Renal cortical epithelial cell (primary cell): ENCODE measurements around the gene CBS. TPM values are rescaled to one million over a fixed set of nuclear protein-coding genes. Genes with fewer than 3 reads are reported as not detected.
"Not testable (repeated sequence)": the region's sequence is repeated elsewhere in the genome, so short reads cannot be mapped to it uniquely, and the experiment has no call there.

ENCODE experiments used
- DNase-seq: peaks from one replicate; pipeline ENCODE4 v3.0.0-alpha.2; 2011; ENCODE audit warnings: low read depth
- total RNA-seq: library from RNA; depleted of rRNA; stranded (reverse); fragments of >200 nt; gene quantifications from 2 replicates; pipeline ENCODE4 v1.2.3, GENCODE V29; 2014

Gene CBS
- total RNA-seq, 1 donor from 2014 or later, result 90.7 TPM

DNA sequence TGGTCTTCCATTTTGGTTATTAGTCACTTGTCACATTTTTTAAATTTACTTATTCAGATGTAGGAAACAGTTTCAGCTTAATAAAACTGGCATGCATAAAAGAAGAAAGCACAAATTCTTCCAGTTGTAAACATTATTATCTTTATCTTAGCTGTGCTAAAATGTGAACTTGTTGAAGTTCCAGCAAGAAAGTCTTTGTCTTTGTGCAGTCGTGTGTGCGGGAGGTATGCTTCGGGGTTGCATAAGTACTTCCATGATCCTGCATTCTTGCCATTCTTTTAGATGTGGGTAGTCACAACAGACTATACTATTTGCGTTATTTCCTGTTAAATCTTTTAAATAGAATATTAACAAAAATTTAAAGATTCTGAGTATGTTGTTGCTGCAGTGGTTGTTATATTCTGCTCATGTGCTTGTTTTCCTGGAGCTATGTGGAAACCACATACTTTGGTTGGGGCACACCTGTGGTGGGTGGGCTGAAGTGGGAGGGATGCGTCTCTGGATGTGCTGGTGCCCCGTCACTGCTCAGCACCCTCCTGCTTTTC is 49.9 kb downstream of the CBS start:
- peak; percentile 98 for DNase-seq

DNA sequence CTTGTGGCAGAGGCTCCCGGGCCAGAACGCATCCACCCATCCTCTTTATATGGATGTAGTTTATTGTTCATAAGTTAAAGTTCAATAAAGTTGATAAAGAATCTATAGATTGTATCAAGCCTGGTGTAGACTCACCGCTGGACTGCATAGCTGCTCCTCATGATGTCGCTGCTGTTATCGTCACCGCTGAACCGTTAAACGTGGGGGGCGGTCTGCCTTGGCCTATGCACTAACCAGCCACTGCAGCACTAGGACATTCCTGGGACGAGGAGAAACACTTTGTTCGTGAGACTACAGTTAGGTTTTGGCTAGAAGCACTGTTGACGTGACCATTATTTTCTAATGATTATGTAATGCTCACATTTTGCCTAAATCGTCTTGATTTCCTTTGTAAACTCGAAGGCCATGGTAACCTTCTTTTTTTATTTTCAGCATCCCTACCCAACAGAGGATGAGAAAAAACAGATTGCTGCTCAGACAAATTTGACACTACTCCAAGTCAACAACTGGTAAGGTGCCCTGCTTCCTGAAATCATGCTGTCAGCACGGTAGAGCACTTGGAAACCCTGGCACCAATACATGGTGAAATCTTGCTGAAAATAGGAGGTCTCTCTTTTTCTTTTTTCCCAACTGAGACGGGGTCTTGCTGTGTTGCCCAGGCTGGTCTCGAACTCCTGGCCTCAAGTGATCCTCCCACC is 51.0 kb downstream of the CBS start:
- no peak for DNase-seq

GRCh38 chr21:43023175-43023574 is 52.5 kb downstream of the CBS start:
- DNase-seq, result no peak

DNA sequence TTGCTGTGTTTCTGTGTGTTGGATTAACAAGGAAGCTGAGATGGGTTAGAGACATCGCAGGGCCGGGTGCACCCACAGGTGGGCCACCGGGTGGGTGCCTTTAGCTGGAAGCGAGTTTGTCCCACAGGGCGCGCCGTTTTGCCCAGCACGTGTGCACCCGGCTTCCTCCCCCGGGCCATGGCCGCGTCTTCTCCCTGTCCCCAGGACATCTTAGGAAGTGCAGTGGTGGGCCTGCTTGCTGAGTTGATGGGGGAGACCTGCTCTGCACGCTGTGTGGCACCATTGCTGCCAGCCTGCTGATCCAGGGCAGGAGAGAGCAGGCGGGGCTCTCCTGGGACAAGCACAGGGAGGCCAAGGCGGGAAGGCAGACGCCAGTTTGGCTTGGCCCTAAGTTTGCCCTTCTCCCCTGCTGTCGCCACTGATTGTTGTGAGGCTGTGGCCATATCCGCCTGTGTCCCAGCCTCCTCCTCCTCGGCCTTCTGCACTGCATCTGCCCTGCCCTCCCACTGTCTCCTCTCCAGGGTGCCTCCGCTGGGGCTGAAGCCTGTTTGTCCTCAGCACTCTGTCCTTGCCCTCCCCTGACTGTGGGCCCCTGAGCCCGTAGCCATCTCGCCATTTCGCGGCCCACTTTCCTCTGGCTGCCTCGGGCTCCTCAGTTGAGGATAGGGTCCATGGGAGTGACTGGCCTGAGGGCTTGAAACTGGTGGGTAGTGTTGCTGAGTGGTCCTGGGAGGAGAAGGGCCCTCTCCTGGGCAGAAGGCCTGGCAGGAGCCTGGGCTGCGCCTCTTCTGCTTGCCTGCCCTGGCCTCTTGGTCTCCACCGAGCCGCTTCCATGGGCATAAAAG is 53.7 kb downstream of the CBS start:
- no peak for DNase-seq

GRCh38 chr21:43021191-43021590 is 54.4 kb downstream of the CBS start:
- DNase-seq, result no peak

DNA sequence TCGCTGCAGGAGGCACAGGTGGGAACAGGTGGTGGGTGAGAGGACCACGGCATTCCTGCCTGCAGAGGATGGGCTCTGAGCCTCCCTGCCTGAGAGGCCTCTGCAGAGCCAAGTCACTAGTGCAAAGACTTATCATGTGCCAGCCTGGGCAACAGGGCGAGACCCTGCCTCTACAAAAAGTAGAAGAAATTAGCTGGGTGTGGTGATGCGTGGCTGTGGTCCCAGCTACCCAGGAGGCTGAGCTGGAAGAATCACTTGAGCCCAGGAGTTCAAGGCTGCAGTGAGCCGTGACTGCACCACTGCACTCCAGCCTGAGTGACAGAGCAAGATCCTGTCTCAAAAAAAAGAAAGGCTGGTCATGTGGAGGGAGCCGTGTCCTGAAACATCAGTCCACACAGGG is 54.9 kb downstream of the CBS start:
- peak; percentile 54 for DNase-seq

DNA sequence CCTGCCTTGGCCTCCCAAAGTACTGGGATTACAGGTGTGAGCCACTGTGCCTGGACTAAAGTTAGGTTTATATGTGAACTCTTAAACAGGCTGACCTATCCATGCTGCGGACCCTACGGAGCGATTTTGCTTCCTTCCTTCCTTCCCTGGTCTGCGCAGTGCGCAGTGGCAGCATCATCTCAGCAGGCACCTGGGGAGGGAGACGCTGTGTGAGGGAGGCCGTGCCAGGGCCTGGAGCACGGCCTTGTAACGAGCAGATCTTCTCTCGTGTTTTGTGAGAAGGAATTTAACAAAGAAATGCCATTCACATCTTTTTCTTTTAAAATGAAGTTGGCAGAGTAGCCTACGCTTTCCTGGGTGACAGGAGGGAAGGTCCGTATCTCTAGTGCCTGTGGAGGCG is 55.5 kb downstream of the CBS start:
- DNase-seq, result no peak

DNA sequence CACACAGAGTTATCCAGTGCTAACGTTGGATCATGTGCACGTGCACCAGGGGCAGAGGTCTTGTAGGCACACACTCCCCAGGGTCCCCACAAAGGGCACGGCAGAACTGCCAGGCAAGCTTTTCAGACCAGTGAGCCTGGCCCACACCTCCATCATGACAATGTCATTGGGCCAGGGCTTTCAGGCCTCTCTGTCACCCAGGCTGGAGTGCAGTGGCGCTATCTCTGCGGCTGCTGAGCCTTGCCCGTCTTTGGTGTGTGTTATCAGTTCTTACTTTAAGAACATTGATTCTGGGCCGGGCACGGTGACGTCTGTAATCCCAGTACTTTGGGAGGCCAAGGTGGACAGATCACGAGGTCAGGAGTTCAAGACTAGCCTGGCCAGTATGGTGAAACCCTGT is 57.1 kb downstream of the CBS start:
- DNase-seq, result no peak

DNA sequence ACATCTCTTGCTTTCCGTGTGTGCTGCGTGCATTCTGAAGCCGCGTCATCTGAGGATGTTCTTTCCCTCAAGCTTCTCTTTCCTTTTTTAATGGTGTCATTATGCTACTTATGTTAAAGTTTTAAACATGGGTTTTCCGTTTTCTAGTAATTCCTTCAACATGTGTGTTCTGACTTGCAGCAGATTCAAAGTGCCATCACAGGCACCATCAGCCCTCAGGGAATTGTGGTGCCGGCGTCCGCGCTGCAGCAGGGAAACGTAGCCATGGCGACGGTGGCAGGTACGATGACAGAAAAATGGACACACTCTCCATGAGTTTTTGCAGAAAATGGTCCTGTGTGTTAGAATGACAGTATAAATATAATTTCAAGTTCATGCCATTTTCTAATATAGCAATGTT is 58.9 kb downstream of the CBS start:
- DNase-seq, result no peak

- no peak for DNase-seq
Measured at GRCh38 chr21:43015906-43016540, 59.6 kb downstream of the CBS start.

GRCh38 chr21:43012596-43012995 is 63.0 kb downstream of the CBS start:
- DNase-seq, result peak; percentile 59

GRCh38 chr21:43006874-43007208 is 68.8 kb downstream of the CBS start:
- no peak for DNase-seq

DNA sequence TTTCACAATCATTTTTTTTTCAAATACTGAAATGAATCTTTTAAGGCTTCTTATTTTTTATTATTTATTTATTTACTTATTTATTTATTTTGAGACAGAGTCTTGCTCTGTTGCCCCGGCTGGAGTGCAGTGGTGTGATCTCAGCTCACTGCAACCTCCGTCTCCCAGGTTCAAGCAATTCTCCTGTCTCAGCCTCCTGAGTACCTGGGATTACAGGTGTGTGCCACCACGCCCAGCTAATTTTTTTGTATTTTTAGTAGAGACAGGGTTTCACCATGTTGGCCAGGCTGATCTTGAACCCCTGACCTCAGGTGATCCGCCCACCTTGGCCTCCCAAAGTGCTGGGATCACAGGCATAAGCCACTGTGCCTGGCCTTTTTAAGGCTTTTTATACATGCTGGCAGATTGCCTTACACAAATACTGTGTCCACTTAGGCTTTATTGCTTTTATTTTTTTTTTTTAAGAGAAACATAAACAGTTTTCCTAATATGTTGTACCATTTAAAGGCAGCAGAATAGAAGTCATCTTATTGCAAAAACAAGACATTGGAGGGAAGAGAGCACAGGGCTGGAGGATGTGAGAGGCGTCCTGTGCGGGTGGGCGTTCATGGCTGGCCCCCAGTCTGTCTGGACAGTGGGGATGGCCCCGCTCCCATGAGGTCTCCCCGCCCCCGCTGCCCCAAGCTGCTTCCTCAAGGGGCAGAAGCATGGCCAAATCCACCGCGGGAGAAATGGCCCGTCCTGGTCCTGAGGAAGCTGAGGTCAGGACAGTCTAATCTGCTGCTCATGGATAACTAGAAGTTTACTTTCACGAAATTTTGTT is 69.4 kb downstream of the CBS start:
- DNase-seq, result not testable (repeated sequence)

DNA sequence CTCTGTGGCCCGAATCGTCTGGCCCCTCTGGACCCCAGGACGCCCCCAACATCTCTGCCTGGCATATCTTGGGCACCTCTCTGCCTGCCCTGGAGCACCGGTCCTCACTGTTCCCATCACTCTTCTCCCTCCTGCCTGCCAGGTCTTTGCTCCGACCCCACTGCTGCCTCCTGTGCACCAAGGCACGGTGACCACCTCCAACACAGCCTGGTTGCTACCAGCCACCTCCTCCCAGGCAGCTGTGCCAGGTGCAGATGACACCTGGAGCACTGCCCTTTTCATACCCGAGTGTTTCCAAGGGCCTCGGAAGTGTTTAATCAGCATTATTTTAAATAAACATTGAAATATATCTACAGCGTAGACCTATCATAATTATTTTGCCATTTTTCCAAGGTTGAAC is 70.0 kb downstream of the CBS start:
- no peak for DNase-seq

GRCh38 chr21:43004926-43005325 is 70.7 kb downstream of the CBS start:
- no peak for DNase-seq

Other genes with a start within 250 kb of the CBS start
- gene WDR4, start 196.3 kb downstream of the CBS start, total RNA-seq, result 10.1 and 21.2 TPM in 2 replicates
- gene NDUFV3, start 182.5 kb downstream of the CBS start, total RNA-seq, result 46.7 and 56.8 TPM in 2 replicates
- gene ERVH48-1, start 150.2 kb downstream of the CBS start, total RNA-seq, result not detected in 2 replicates
- gene PKNOX1, start 101.3 kb downstream of the CBS start, total RNA-seq, result 14.1 and 26.4 TPM in 2 replicates
- gene U2AF1, start 31.7 kb upstream of the CBS start, total RNA-seq, result 11.1 and 34.3 TPM in 2 replicates
- not detected in 2 replicates for gene CRYAA, start 93.2 kb upstream of the CBS start, total RNA-seq